HG03565 (cell line): ENCODE measurements around the gene FAXDC2.

ENCODE experiments used
- ATAC-seq: cut with Tn5 transposase; IDR thresholded peaks from one replicate; pipeline ENCODE4 v1.9.1; 2021; ENCODE audit warnings: mild to moderate bottlenecking, moderate library complexity; ENCODE audit not compliant: unreplicated experiment

Gene FAXDC2, protein sequence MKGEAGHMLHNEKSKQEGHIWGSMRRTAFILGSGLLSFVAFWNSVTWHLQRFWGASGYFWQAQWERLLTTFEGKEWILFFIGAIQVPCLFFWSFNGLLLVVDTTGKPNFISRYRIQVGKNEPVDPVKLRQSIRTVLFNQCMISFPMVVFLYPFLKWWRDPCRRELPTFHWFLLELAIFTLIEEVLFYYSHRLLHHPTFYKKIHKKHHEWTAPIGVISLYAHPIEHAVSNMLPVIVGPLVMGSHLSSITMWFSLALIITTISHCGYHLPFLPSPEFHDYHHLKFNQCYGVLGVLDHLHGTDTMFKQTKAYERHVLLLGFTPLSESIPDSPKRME

DNA sequence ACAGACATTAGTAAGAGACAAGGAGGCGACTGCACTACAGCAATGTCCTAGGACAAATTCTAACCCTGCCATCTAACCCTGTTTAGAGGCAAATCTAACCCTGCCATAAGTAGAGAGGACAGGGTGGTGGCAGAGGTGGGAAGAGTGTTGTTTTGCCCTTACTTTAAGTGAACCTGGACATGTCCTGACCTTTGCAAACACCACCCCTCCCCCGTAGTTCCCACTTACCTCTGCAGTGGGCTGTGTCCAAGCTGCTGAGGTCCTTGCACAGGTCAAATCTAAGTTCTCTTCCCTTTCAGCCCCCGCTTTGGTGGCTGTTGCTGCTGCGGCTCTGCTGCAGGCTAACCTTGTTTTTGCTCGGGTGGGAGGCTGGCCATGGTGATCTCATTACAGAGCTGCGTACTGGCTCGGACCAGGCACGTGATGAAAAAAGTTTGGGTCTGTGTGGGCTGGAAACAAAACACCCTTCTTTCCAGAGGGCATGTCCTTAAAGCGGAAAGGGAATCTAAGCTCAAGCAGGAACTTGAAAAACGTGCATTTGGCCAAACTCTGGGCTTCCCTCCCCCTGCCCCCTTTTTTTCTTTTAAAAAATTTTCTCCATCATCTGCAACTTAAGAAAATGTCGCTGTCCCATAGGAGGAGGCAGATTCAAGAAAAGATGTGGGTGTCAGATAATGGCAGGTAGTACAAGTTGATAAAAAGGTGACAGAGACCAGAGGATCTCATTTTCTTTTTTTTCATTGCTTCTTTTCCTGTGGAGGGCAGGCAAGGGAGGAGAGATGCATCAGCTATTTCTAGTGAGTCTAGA, at the start of gene FAXDC2:
Gene FAXDC2, minus strand, starts transcription at position 349 of the 808 bp plus-strand sequence. CDS start 12,425 bp downstream, outside the sequence.
- ATAC-seq: no peak

GRCh38 chr5:154900066-154900465, 49.7 kb upstream of the FAXDC2 start:
- no peak for ATAC-seq

DNA sequence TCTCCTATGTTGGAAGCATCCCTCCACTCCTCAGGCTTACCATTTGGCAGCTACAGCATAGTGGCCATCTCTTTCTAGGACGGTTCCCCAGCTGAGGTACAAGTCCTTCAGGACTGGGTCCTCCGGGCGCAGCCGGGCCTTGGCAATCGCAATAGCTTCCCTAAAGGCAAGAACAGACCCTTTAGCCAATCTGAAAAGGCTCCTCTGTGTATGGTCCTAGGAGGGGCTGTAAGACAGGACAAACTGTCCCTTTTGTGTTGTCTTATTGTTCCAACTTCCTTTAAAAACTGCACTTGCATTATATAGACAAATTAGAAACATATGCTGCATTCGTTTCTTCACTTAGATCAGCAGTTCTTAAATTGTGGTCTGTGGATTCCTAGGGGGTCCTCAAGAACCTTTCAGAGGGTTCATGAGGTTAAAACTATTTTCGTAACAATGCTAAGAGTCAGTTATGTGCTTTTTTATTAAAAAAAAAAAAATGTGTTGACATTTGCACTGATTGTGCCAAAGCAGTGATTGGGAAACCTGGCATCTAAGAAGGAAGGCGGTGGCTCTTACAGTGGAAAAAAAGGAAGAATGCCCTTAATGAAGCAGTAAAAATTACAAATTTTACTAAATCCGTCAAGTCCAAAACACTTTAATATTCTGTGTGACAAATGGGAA, 48.9 kb upstream of the FAXDC2 start:
- no peak for ATAC-seq

GRCh38 chr5:154898210-154898609, 47.8 kb upstream of the FAXDC2 start:
- ATAC-seq: no peak

DNA sequence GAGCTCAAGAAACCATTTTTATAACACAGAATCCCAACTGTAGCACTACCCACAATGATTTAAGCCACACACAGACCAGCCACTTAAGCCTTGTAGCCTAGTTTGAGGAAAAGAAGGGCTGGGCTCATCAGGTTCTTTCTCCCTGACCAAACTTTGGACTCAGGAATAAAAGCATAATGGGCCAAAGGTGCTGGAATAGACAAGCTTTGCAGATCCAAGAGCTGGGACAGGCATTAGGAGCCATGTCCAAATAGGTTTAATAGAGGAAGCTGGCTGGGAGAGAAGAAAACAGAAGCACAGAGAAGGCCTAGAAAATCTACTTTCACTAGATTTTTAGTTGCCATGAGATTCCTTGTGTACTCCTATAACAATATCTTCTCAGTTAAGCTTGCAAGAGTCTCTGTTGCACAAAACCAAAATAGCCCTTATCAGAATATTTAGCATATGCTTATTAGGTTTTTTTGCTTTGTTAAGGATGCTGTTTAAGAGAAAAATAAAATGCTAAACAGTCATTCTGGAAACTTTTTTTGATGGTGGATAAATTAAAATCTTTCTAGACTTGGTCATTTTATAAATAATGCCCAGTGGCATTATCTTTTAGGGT, 46.3 kb upstream of the FAXDC2 start:
- no peak for ATAC-seq

DNA sequence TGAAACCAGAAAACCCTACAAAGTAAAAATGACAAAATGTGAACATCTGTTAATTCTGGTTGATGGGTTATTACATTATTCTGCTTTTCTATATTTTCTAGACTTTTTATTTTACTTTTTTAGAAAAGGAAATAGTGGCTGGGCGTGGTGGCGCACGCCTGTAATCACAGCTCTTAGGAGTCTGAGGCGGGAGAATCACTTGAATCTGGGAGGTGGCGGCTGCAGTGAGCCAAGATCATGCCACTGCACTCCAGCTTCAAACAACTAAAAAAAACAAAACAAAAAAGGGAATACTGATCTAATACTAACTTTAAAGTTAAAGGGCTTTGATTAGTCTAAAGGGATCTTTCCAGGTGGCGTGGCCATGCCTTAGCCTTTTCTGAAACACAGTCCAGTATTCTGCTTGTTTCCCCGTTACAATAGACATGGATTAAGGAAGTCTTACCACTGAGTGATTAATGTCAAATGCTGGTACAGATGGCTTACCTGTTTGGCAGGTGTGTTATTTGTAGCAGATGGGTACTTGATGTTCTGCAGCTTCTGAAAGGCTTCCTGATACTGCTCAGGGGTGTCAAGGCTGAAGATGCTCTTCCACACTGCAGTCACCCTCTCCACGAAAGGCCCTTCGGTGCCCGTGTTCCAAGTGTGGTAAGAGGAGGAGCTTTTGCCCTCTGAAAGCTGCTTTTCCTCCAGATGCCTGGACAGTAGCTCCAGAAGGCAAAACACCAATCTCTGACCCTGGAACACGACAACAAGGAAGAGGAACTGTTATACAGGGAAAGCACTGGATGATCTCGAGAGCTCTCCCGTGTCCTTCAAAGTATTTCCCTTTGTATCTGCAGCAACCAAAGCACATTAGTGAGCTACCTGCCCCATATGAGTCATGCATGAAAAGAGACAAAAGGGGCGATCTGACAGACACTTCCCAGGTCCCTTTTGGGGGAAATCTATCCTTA, 45.5 kb upstream of the FAXDC2 start:
- ATAC-seq: no peak

GRCh38 chr5:154893381-154893780, 43.0 kb upstream of the FAXDC2 start:
- no peak for ATAC-seq

- ATAC-seq: no peak
Observed at GRCh38 chr5:154892369-154892771, 42.0 kb upstream of the FAXDC2 start.

GRCh38 chr5:154885439-154885838, 35.0 kb upstream of the FAXDC2 start:
- ATAC-seq: no peak

- no peak for ATAC-seq
Observed at GRCh38 chr5:154884424-154884823, 34.0 kb upstream of the FAXDC2 start.

- ATAC-seq: no peak
Observed at GRCh38 chr5:154881986-154882385, 31.6 kb upstream of the FAXDC2 start.

DNA sequence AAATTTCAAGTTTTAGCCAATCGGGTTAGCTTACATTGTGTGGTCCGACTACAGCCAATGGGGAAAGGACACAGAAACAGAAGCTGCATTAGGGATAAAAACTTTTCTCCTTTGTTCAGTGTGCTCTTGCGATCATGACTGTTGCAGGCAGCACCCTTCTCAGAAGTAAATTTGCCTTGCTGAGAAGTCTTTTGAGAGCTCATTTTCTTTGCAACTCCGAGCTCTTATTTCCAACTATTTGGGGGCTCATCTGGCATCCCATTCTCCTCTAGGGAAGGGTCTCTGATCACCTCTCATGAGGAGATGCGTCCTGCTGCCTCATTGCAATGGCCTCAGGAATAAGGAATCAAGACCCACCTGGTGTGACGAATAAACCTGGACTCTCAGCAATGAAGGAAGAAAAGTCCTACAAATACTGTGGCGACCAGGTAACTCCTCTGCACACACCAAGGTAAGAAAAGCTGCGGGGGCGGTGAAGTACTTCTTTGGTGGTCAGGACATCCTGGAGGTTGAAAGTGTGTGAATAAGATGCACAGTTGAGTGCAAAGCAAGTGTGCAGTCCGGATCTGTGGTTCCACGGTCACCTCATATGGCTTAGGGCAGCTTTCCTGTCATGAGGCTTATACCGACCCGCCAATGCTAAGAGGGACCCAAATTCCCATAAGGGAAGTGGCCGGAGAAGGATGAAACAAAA, 28.4 kb upstream of the FAXDC2 start:
- ATAC-seq: no peak

GRCh38 chr5:154873791-154874331, 23.5 kb upstream of the FAXDC2 start:
- no peak for ATAC-seq

- ATAC-seq: no peak
Observed at GRCh38 chr5:154871734-154872133, 21.3 kb upstream of the FAXDC2 start.

DNA sequence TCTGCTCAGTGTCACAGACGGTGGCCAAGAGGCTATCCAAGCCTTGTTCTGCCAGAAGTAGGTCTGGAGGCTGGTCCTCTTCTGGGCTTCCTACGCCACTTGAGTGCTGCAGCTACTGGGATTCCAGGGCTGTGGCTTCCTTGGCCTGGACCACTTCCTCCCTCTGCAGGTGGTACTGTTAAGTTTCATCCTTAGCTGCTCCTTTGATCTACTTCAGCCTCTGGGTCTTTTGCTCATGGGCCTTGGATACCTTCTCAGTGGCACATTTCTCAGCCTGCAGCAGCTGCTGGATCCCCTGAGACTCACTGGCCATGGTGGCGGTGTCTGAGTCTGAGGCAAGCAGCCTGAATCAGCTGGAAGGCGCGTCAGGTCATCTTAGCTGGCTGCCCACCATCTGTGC, 18.3 kb upstream of the FAXDC2 start:
- ATAC-seq: no peak

GRCh38 chr5:154866841-154867240, 16.4 kb upstream of the FAXDC2 start:
- ATAC-seq: no peak

DNA sequence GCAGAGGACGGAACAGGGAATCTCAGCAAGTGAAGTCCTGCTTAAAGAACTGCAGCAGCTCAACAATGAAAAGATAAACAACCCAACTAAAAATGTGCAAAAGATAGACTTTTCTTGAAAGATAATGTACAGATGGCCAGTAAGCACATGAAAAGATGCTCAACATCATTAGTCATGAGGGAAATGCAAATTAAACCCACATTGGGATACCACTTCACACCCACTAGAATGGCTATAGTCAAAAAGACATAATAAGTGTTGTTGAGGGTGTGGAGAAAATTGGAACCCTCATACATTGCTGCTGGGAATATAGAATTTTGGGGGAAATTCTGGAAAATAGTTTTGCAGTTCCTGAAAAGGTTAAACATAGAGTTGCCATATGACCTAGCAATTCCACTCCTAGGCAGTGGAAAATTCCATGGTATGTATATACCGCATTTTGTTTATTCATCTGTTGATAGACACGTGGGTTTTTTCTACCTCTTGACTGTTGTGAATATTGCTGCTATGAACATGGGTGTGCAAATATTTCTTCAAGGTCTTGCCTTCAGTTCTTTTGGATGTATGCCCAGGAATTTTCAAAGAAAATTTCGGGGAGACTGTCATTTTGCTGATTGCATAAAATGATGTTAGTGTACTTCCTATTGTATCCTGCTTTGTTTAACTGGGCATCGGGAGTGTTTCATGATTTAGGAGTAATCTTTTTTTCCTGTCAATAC, 15.2 kb upstream of the FAXDC2 start:
- no peak for ATAC-seq

DNA sequence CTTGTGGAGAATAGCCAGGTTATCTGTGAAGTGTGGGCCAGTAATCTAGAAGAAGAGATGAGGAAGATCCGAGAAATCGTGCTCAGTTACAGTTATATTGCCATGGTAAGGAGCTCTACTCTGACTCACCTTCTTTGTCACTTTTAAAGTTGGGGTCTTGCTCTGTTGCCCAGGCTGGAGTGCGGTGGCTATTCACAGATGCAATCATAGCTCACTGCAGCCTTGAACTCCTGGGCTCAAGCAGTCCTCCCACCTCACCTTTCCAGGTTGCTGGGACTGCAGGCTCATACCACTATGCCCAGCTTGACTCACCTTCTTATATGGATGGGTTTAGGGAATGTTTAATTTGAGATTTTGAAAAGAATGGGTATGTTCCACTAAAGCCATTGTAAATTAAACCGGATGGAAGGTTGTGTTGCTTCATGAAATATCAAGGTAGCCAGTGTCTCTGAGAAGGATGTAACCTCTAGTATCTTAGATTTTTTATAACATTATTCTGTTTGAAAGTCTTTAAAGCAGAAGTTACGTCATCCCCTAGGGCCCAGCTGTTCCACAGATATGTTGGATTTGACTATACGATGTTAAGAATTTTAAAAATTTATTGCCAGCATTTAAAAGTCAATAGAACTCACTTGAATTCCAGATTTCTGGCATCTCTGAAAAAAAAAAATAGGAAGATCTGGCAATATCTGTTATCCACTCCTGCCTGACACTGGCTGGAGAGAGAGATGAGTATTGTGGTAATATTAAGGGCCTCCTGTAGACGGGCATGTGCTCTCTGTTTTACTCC, 13.1 kb upstream of the FAXDC2 start:
- ATAC-seq: no peak
